Measurements from ENCODE around the gene KIAA0513.

Gene KIAA0513

GRCh38 chr16:85081765-85082164 lies 54.2 kb downstream of the KIAA0513 start:
- Histone ChIP-seq H3K36me3 (ENCODE audit: control insufficient read depth, insufficient read depth, low read length) (no peaks in the 10 kb centered on the region), H3K9me3 (ENCODE audit: control insufficient read depth, low read length) (no peaks in the 10 kb centered on the region), H3K4me3 (ENCODE audit: extremely low read depth, insufficient read depth, low read length, poor library complexity, severe bottlenecking) (no peak overlapping the region), H3K4me1 (ENCODE audit: control insufficient read depth, insufficient read depth, low read length, poor library complexity, severe bottlenecking) (peaks cover 22% of the 10 kb centered on the region), H3K27ac (ENCODE audit: low read depth, low read length, severe bottlenecking) (no peak overlapping the region)
- 64 to 76% methylated on average over 14 of the region's 15 CpGs for WGBS, 2 experiments (ENCODE audit: insufficient coverage in 2 of 2)

DNA sequence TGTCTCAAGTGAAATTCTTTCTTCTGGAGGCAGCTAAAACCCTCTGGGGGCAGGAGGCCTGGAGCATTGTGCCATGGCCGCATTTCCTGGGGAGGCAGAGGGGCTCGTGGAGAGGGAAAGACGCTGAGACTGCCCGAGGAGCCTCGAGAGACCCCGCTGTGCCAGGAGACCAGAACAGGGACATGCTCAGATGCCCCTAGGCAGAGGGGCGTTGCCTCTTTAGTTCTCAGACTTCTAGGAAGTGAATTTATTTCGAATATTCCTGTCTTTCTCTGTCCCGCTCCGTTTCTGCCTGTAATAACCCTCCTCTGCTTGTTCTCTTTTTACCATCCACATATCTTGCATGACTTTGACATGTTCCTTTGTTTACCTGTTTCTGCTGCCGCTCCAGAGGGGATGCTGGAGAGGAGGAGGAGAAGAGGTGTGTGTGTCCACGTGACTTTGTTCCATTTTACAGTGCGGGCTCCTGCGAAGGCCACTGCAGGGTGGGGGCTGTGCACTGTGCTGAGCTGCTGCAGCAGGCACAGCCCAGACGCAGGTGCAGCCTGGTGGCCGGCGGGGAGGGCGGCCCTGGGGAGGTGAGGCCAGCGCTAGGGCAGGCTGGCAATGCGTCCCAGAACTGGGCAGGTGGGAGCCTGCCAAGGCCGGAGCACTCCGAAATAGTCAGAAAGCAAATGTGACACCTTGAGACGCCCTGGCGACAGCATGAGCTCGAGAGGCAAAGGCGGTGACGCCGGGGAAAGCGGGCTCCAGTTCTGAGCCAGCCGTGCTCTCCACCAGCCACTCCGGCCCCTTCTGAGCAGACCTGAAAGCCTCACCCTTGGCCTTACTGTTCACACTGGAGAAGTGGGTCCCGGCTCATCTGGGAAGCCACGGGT lies 54.8 kb downstream of the KIAA0513 start:
- WGBS, 2 experiments (ENCODE audit: insufficient coverage in 2 of 2), result 14 to 15% methylated on average over 25 to 29 of the region's 33 CpGs
- H3K4me1 ChIP-seq (ENCODE audit: control insufficient read depth, insufficient read depth, low read length, poor library complexity, severe bottlenecking), result peaks cover 22% of the 10 kb centered on the region
- H3K4me3 ChIP-seq (ENCODE audit: extremely low read depth, insufficient read depth, low read length, poor library complexity, severe bottlenecking), result no peak overlapping the region
- no peaks in the 10 kb centered on the region for H3K36me3 ChIP-seq (ENCODE audit: control insufficient read depth, insufficient read depth, low read length)
- no peaks in the 10 kb centered on the region for H3K9me3 ChIP-seq (ENCODE audit: control insufficient read depth, low read length)
- no peak overlapping the region for H3K27ac ChIP-seq (ENCODE audit: low read depth, low read length, severe bottlenecking)

DNA sequence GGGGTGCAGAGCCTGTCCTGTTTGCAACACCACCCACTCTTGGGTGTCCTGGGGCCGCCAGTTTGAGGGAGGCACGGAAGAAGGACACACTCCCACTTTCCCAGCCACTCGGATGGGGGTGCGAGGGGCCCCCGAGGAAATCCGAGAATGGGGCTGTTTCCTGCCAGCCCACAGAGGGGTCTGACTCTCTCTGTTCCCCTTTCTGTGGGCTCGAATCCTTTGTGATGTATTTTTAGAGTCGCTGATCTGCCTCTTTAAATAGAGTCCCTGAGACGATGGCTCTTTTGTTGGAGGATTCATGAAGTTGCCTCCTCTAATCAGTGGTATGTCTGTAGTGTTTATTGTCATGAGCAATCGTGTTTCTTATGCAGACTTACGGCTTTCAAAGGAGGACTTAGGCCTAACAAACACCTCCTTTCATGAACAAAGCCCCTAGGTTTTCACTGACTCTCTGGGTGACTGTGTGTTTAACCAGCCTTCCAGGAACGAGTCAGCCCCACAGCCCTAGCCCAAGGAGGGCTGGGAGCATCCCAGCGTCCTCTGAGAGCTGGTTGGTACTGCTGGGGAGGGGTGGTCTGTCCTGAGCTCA lies 55.5 kb downstream of the KIAA0513 start:
- no peak overlapping the region for H3K4me3 ChIP-seq (ENCODE audit: extremely low read depth, insufficient read depth, low read length, poor library complexity, severe bottlenecking)
- WGBS, 2 experiments (ENCODE audit: insufficient coverage in 2 of 2), result 14 to 19% methylated on average over 6 to 9 of the region's 13 CpGs
- peaks cover 22% of the 10 kb centered on the region for H3K4me1 ChIP-seq (ENCODE audit: control insufficient read depth, insufficient read depth, low read length, poor library complexity, severe bottlenecking)
- H3K36me3 ChIP-seq (ENCODE audit: control insufficient read depth, insufficient read depth, low read length), result no peaks in the 10 kb centered on the region
- no peak overlapping the region for H3K27ac ChIP-seq (ENCODE audit: low read depth, low read length, severe bottlenecking)
- no peaks in the 10 kb centered on the region for H3K9me3 ChIP-seq (ENCODE audit: control insufficient read depth, low read length)

DNA sequence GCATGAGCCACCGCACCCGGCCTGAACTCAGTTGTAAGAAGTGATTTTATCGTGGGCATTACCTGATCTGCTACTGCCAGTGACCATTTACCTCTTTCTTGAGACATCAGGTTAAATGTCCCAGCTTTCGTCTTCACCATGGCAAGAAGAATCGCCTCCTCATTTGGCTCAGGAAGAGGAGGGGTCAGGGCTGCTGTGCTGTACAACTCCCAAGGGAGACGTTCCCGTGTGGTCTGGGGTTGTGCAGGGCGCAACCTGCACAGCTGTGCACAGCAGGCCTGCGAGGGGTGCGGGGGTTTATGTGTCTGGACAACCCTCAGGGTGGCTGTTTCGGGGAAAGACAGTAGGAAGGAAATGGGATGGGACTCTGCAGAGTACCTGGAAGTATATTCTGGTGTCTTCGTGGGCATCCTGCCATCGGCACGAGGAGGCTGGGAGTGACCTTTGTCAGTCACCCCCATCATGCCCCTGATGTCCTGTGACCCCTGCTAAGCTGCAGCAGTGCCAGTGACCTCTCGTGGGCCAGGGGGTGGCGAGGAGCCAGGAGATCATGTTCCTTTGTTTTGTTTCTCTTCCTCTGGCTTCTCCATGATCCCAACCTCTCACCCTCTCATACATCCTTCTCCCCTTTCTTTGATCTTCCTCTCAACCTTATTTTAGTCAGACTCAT lies 57.4 kb downstream of the KIAA0513 start:
- no peak overlapping the region for H3K27ac ChIP-seq (ENCODE audit: low read depth, low read length, severe bottlenecking)
- WGBS, 2 experiments (ENCODE audit: insufficient coverage in 2 of 2), result 94 to 95% methylated on average over 16 of the region's 16 CpGs

GRCh38 chr16:85085721-85086120 lies 58.1 kb downstream of the KIAA0513 start:
- Histone ChIP-seq H3K4me1 (ENCODE audit: control insufficient read depth, insufficient read depth, low read length, poor library complexity, severe bottlenecking) (peaks cover 33% of the 10 kb centered on the region), H3K9me3 (ENCODE audit: control insufficient read depth, low read length) (no peaks in the 10 kb centered on the region), H3K4me3 (ENCODE audit: extremely low read depth, insufficient read depth, low read length, poor library complexity, severe bottlenecking) (no peak overlapping the region), H3K27ac (ENCODE audit: low read depth, low read length, severe bottlenecking) (no peak overlapping the region), H3K36me3 (ENCODE audit: control insufficient read depth, insufficient read depth, low read length) (no peaks in the 10 kb centered on the region)
- 93 to 96% methylated on average over 13 to 17 of the region's 17 CpGs for WGBS, 2 experiments (ENCODE audit: insufficient coverage in 2 of 2)

More for the DNA sequence above, 57.4 kb downstream of the KIAA0513 start:
- H3K36me3 ChIP-seq (ENCODE audit: control insufficient read depth, insufficient read depth, low read length), result no peaks in the 10 kb centered on the region
- H3K4me3 ChIP-seq (ENCODE audit: extremely low read depth, insufficient read depth, low read length, poor library complexity, severe bottlenecking), result no peak overlapping the region
- no peaks in the 10 kb centered on the region for H3K9me3 ChIP-seq (ENCODE audit: control insufficient read depth, low read length)
- peaks cover 29% of the 10 kb centered on the region for H3K4me1 ChIP-seq (ENCODE audit: control insufficient read depth, insufficient read depth, low read length, poor library complexity, severe bottlenecking)

DNA sequence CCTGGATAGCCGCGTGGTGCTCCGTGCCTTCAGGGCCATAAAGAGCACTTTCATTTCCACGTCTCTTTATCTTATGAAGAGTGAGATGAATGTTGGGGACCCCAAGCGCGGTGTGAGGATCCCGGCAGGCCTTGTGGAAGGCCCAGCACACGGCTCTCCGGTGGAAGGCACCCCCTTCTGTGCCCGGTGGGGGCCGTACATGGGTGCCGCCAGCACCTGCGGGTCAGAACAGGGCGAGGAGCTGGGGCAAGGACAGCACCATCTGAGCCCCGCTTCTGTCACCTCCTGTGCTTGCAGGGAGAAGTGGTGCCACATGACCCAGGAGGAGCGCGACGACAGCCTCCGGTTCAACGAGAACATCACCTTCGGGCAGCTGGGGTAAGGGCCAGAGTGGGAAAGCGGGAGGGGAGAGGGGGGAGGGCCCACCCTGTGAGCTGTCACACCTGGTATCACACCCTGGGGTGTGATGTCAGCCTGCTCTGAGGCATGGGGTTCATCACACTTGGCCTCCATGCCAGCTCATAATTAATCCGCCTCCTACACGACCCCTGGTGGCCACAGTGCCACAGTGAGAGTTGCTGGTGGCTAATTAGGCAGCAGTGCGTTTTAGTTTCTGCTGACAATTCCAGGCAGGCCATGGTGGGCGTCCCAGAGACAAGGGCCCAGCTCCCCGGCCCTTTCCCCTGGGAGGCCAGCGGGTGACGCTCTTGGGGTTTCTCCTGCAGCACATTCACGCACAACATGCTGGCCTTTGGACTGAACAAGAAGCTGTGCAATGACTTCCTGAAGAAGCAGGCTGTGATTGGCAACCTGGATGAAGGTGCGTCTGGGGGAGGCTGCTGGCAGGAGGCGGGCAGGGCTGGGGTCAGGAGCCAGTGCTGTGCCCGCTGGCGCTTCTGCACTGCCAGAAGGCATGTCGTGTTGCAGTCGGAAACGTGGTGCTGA lies 59.0 kb downstream of the KIAA0513 start:
- Histone ChIP-seq H3K36me3 (ENCODE audit: control insufficient read depth, insufficient read depth, low read length) (no peaks in the 10 kb centered on the region), H3K27ac (ENCODE audit: low read depth, low read length, severe bottlenecking) (no peak overlapping the region), H3K4me3 (ENCODE audit: extremely low read depth, insufficient read depth, low read length, poor library complexity, severe bottlenecking) (no peak overlapping the region), H3K4me1 (ENCODE audit: control insufficient read depth, insufficient read depth, low read length, poor library complexity, severe bottlenecking) (peaks cover 29% of the 10 kb centered on the region), H3K9me3 (ENCODE audit: control insufficient read depth, low read length) (no peaks in the 10 kb centered on the region)
- 74 to 75% methylated on average over 29 to 37 of the region's 37 CpGs for WGBS, 2 experiments (ENCODE audit: insufficient coverage in 2 of 2)

- WGBS, 2 experiments (ENCODE audit: insufficient coverage in 2 of 2), result 95 to 98% methylated on average over 19 to 20 of the region's 21 CpGs
- Histone ChIP-seq H3K36me3 (ENCODE audit: control insufficient read depth, insufficient read depth, low read length) (no peaks in the 10 kb centered on the region), H3K4me1 (ENCODE audit: control insufficient read depth, insufficient read depth, low read length, poor library complexity, severe bottlenecking) (peaks cover 18% of the 10 kb centered on the region), H3K4me3 (ENCODE audit: extremely low read depth, insufficient read depth, low read length, poor library complexity, severe bottlenecking) (no peak overlapping the region), H3K27ac (ENCODE audit: low read depth, low read length, severe bottlenecking) (no peak overlapping the region), H3K9me3 (ENCODE audit: control insufficient read depth, low read length) (no peaks in the 10 kb centered on the region)
Measured at GRCh38 chr16:85087899-85088569, 60.4 kb downstream of the KIAA0513 start.

DNA sequence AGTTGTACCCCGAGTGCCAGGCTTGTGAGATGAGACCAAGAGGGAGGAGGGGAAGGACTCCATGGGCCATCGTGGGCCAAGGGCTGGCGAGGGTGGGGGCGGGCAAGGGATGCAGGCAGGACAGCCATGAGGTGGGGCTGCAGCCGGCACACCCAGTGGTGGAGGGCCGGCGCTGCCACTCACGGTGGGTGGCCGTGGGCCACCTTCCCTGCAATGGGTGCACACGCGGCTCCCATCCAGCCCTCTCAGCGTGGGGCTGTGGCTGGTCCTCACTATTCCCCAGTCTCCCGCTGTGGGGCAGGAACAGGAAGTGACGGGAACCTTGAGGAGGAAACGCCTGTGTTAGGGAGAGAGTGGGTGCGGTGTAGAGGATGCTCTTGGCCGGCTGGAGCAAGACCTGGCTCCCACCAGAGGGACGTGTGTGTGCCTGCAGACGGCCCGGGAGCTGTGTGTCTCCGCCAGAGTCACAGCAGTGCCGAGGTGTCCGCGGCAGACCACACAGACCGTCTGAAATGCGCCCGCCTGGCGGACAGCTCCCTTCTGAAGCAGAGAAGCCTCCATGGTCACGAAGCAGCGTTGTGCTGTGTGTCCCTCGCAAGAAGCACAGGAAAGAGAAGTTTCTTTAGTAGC lies 61.1 kb downstream of the KIAA0513 start:
- Histone ChIP-seq H3K27ac (ENCODE audit: low read depth, low read length, severe bottlenecking) (no peak overlapping the region), H3K4me3 (ENCODE audit: extremely low read depth, insufficient read depth, low read length, poor library complexity, severe bottlenecking) (no peak overlapping the region), H3K36me3 (ENCODE audit: control insufficient read depth, insufficient read depth, low read length) (no peaks in the 10 kb centered on the region), H3K4me1 (ENCODE audit: control insufficient read depth, insufficient read depth, low read length, poor library complexity, severe bottlenecking) (peaks cover 13% of the 10 kb centered on the region), H3K9me3 (ENCODE audit: control insufficient read depth, low read length) (no peaks in the 10 kb centered on the region)
- WGBS, 2 experiments (ENCODE audit: insufficient coverage in 2 of 2), result 93 to 96% methylated on average over 26 to 31 of the region's 31 CpGs

DNA sequence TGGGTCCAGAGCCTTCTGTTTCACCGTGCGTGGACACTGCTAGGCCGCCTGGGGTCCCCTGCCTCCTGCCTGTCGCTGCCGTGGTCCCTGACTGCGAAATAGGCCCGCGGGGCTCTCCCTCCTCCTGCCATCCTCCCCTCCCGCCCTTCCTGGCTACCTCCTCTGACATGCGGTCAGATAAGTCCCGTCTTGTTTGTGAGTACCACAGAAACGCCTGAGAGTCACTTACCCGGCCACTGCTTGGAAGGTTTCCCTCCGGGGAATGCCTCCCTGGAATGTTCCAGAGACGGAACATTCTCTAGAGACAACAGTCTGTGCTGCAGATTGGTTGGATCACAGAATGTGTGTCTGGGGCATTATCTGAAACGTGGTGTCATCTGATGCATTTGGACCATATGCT lies 61.9 kb downstream of the KIAA0513 start:
- 89 to 95% methylated on average over 16 of the region's 16 CpGs for WGBS, 2 experiments (ENCODE audit: insufficient coverage in 2 of 2)
- no peak overlapping the region for H3K27ac ChIP-seq (ENCODE audit: low read depth, low read length, severe bottlenecking)

More for the DNA sequence above, 61.9 kb downstream of the KIAA0513 start:
- H3K9me3 ChIP-seq (ENCODE audit: control insufficient read depth, low read length), result no peaks in the 10 kb centered on the region
- H3K4me3 ChIP-seq (ENCODE audit: extremely low read depth, insufficient read depth, low read length, poor library complexity, severe bottlenecking), result no peak overlapping the region
- no peaks in the 10 kb centered on the region for H3K36me3 ChIP-seq (ENCODE audit: control insufficient read depth, insufficient read depth, low read length)
- peaks cover 11% of the 10 kb centered on the region for H3K4me1 ChIP-seq (ENCODE audit: control insufficient read depth, insufficient read depth, low read length, poor library complexity, severe bottlenecking)

Data from mesodermal cell (in vitro differentiated cells).